Right atrium auricular region (tissue), 2 donors: Measurements from ENCODE around the gene LAD1. TPM values are rescaled to one million over a fixed set of nuclear protein-coding genes. Genes with fewer than 3 reads are reported as not detected.

Source experiments
- DNase-seq: peaks from one replicate; pipeline ENCODE4 v3.0.0-alpha.2; 2019; ENCODE audit warnings: low spot score
- H3K27ac ChIP-seq, 2 donors: fragments of 200-600 bp; sonication (generic); 1 replicate in 1 of 2; 2 replicates in 1 of 2; pipeline ENCODE4 v1.5.1; 2016 to 2019
- H3K27me3 ChIP-seq, 2 donors: fragments of 200-600 bp; sonication (generic); one replicate each; pipeline versions ENCODE4 v1.5.1 to v1.6.0; 2017 to 2019
- H3K36me3 ChIP-seq: fragments of 200-600 bp; sonication (generic); one replicate; pipeline ENCODE4 v1.5.1; 2016
- H3K4me1 ChIP-seq, 2 donors: fragments of 200-600 bp; sonication (generic); one replicate each; pipeline versions ENCODE4 v1.5.1 to v1.6.0; 2017 to 2019
- H3K4me3 ChIP-seq, 2 donors: fragments of 200-600 bp; sonication (generic); 1 replicate in 1 of 2; 2 replicates in 1 of 2; pipeline ENCODE4 v1.5.1; 2017 to 2019; ENCODE audit warnings: mild to moderate bottlenecking in 1 of 2, moderate library complexity in 1 of 2
- H3K9me3 ChIP-seq, 2 donors: fragments of 200-600 bp; sonication (generic); one replicate each; pipeline ENCODE4 v1.5.1; 2019
- CTCF ChIP-seq, 2 donors: fragments of 200-600 bp; sonication (generic); IDR thresholded peaks; one replicate each; pipeline ENCODE4 v1.5.1; 2019; ENCODE audit warnings: antibody characterized with exemption in 2 of 2
- total RNA-seq, 2 donors: library from RNA; depleted of rRNA; stranded (reverse); fragments of >200 nt; gene quantifications; one replicate each; pipeline ENCODE4 v1.1.0, GENCODE V29; 2016

The LAD1 gene
- total RNA-seq, 2 donors from 2014 or later = 1.4 to 8.8 TPM

GRCh38 chr1:201334325-201335173 is 64.6 kb downstream of the LAD1 start:
- Histone ChIP-seq H3K9me3 (no peaks in the 10 kb centered on the region), H3K27me3 (no peaks in the 10 kb centered on the region), H3K36me3 (no peaks in the 10 kb centered on the region), H3K4me1 (peaks cover 0 to 40% of the 10 kb centered on the region in 2 donors), H3K4me3 (no peak overlapping the region), H3K27ac (no peak overlapping the region)
- no peak for DNase-seq
- no peak for TF ChIP-seq CTCF (IDR thresholded peaks at IDR 0.05)

- Histone ChIP-seq H3K36me3 (no peaks in the 10 kb centered on the region), H3K27ac (no peak overlapping the region), H3K4me1 (peaks cover 0 to 51% of the 10 kb centered on the region in 2 donors), H3K27me3 (no peaks in the 10 kb centered on the region), H3K4me3 (no peak overlapping the region), H3K9me3 (no peaks in the 10 kb centered on the region)
- DNase-seq = no peak
- no peak for TF ChIP-seq CTCF (IDR thresholded peaks at IDR 0.05)
Measured at GRCh38 chr1:201332616-201333335, 66.3 kb downstream of the LAD1 start.

GRCh38 chr1:201332021-201332420 is 67.1 kb downstream of the LAD1 start:
- Histone ChIP-seq H3K27ac (no peak overlapping the region), H3K4me3 (no peak overlapping the region), H3K9me3 (no peaks in the 10 kb centered on the region), H3K27me3 (no peaks in the 10 kb centered on the region), H3K4me1 (peaks cover 0 to 51% of the 10 kb centered on the region in 2 donors), H3K36me3 (no peaks in the 10 kb centered on the region)
- DNase-seq = no peak
- TF ChIP-seq CTCF (IDR thresholded peaks at IDR 0.05) = no peak

- Histone ChIP-seq H3K36me3 (no peaks in the 10 kb centered on the region), H3K27me3 (no peaks in the 10 kb centered on the region), H3K9me3 (no peaks in the 10 kb centered on the region), H3K4me3 (no peak overlapping the region), H3K4me1 (peaks cover 0 to 51% of the 10 kb centered on the region in 2 donors), H3K27ac (no peak overlapping the region)
- TF ChIP-seq CTCF (IDR thresholded peaks at IDR 0.05) = no peak
- no peak for DNase-seq
Measured at GRCh38 chr1:201331166-201331565, 68.0 kb downstream of the LAD1 start.

Other genes starting within 250 kb of the LAD1 start
- gene TMEM9, start 244.8 kb downstream of the LAD1 start, total RNA-seq = 10 to 100 TPM; 41.8 to 63.4 TPM
- not detected for gene IGFN1, start 208.5 kb downstream of the LAD1 start, total RNA-seq
- gene PKP1, start 115.8 kb downstream of the LAD1 start, total RNA-seq = 1 to 10 TPM in 1 of 2 donors, not detected in 1; 2.3 TPM
- over 10,000 TPM in 1 of 2 donors, 1,000 to 10,000 TPM in 1; 4,112 to 12,321 TPM for gene TNNT2, start 21.6 kb downstream of the LAD1 start, total RNA-seq
- 100 to 1,000 TPM in 1 of 2 donors, 10 to 100 TPM in 1; 17.5 to 177 TPM for gene TNNI1, start 22.4 kb upstream of the LAD1 start, total RNA-seq
- gene PHLDA3, start 69.9 kb upstream of the LAD1 start, total RNA-seq = 10 to 100 TPM; 29.5 to 31.9 TPM
- 100 to 1,000 TPM; 138 to 719 TPM for gene CSRP1, start 107.8 kb upstream of the LAD1 start, total RNA-seq
- gene NAV1, start 139.8 kb upstream of the LAD1 start, total RNA-seq = 10 to 100 TPM; 16.3 to 32.1 TPM